ENCODE measurements around the gene CTNNA2. TPM values are rescaled to one million over a fixed set of nuclear protein-coding genes. Genes with fewer than 3 reads are reported as not detected.

The CTNNA2 gene
- total and polyA plus RNA-seq, 12 donors = 0.12 to 5.0 (median 1.4) TPM; not detected in 1

GRCh38 chr2:79941179-79941578, 428.3 kb downstream of the CTNNA2 start:
- H3K27ac ChIP-seq = no peak overlapping the region
- no peaks in the 10 kb centered on the region for H3K27me3 ChIP-seq
- DNase-seq = no peak
- intact Hi-C loops (cut with DNase I) = no loop called here
- H3K4me1 ChIP-seq (replicated peaks in 1 of 2) = no peaks in the 10 kb centered on the region
- whole genome bisulfite sequencing, 4 donors = 64 to 88% (median 75%) methylated on average over 2 of the region's 2 CpGs
- H3K4me3 ChIP-seq = no peak overlapping the region
- TF ChIP-seq, protein P1, sequence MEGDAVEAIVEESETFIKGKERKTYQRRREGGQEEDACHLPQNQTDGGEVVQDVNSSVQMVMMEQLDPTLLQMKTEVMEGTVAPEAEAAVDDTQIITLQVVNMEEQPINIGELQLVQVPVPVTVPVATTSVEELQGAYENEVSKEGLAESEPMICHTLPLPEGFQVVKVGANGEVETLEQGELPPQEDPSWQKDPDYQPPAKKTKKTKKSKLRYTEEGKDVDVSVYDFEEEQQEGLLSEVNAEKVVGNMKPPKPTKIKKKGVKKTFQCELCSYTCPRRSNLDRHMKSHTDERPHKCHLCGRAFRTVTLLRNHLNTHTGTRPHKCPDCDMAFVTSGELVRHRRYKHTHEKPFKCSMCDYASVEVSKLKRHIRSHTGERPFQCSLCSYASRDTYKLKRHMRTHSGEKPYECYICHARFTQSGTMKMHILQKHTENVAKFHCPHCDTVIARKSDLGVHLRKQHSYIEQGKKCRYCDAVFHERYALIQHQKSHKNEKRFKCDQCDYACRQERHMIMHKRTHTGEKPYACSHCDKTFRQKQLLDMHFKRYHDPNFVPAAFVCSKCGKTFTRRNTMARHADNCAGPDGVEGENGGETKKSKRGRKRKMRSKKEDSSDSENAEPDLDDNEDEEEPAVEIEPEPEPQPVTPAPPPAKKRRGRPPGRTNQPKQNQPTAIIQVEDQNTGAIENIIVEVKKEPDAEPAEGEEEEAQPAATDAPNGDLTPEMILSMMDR (IDR thresholded peaks at IDR 0.05) = no peak
- no peak for TF ChIP-seq POLR2A (IDR thresholded peaks at IDR 0.05)
- H3K9me3 ChIP-seq (replicated peaks in 1 of 3) = no peaks in the 10 kb centered on the region
- no peaks in the 10 kb centered on the region for H3K36me3 ChIP-seq (replicated peaks in 1 of 2)

DNA sequence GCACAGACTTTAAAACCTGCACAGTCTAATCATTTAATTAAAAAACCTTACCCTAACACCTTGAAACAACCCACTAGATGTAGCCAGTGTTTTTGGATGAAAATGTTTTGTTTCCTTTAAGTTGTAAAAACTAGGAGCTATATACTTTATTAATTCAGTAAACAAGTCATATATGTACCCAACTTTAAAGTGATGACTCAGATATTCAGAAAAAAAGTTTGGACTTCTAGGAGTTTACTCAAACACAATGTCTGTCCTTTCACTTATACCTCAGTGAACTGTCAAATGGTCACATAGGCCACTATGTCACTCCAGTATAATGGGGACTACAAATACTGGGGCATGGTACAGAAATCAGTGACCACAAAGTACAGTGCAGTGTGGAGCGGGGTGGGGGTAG, 431.4 kb downstream of the CTNNA2 start:
- Histone ChIP-seq H3K4me3 (no peak overlapping the region), H3K9me3 (replicated peaks in 1 of 3) (no peaks in the 10 kb centered on the region), H3K27me3 (no peaks in the 10 kb centered on the region), H3K4me1 (replicated peaks in 1 of 2) (no peaks in the 10 kb centered on the region), H3K36me3 (replicated peaks in 1 of 2) (no peaks in the 10 kb centered on the region), H3K27ac (no peak overlapping the region)
- no peak for DNase-seq
- intact Hi-C loops (cut with DNase I) = no loop called here
- 64 to 83% (median 74%) methylated on average over 1 of the region's 1 CpG for WGBS, 4 donors
- TF ChIP-seq POLR2A (IDR thresholded peaks at IDR 0.05) = no peak
- TF ChIP-seq, protein P1 (IDR thresholded peaks at IDR 0.05) = no peak

GRCh38 chr2:79945653-79946445, 433.0 kb downstream of the CTNNA2 start:
- Histone ChIP-seq H3K9me3 (replicated peaks in 1 of 3) (no peaks in the 10 kb centered on the region), H3K27me3 (no peaks in the 10 kb centered on the region), H3K27ac (no peak overlapping the region), H3K36me3 (replicated peaks in 1 of 2) (no peaks in the 10 kb centered on the region), H3K4me3 (no peak overlapping the region), H3K4me1 (replicated peaks in 1 of 2) (no peaks in the 10 kb centered on the region)
- intact Hi-C loops (cut with DNase I) = no loop called here
- 66 to 78% (median 69%) methylated on average over 5 of the region's 5 CpGs for WGBS, 4 donors
- DNase-seq = no peak
- TF ChIP-seq POLR2A (IDR thresholded peaks at IDR 0.05) = no peak
- TF ChIP-seq, protein P1 (IDR thresholded peaks at IDR 0.05) = no peak

GRCh38 chr2:79947751-79948150, 434.9 kb downstream of the CTNNA2 start:
- H3K4me3 ChIP-seq = no peak overlapping the region
- no peaks in the 10 kb centered on the region for H3K36me3 ChIP-seq (replicated peaks in 1 of 2)
- intact Hi-C loops (cut with DNase I) = no loop called here
- WGBS, 4 donors = 42 to 83% (median 50%) methylated on average over 2 of the region's 2 CpGs
- DNase-seq = no peak
- H3K9me3 ChIP-seq (replicated peaks in 1 of 3) = no peaks in the 10 kb centered on the region
- H3K27ac ChIP-seq = no peak overlapping the region
- TF ChIP-seq POLR2A (IDR thresholded peaks at IDR 0.05) = no peak
- TF ChIP-seq, protein P1 (IDR thresholded peaks at IDR 0.05) = no peak
- no peaks in the 10 kb centered on the region for H3K27me3 ChIP-seq
- no peaks in the 10 kb centered on the region for H3K4me1 ChIP-seq (replicated peaks in 1 of 2)
